ENCODE data around the gene HMGXB3.

Gene HMGXB3

GRCh38 chr5:150077996-150078801, 77.7 kb downstream of the HMGXB3 start:
- no peak overlapping the region for H3K4me3 ChIP-seq (ENCODE audit: low read depth, low read length)

GRCh38 chr5:150078802-150079689, 78.5 kb downstream of the HMGXB3 start:
- no peak overlapping the region for H3K4me3 ChIP-seq (ENCODE audit: low read depth, low read length)
- no peak for TF ChIP-seq CTCF (IDR thresholded peaks at IDR 0.05; ENCODE audit: control insufficient read depth, extremely low read depth, insufficient read depth)
- DNase-seq (ENCODE audit: low read depth), result no peak

More at GRCh38 chr5:150077996-150078801, 77.7 kb downstream of the HMGXB3 start:
- no peak for TF ChIP-seq CTCF (IDR thresholded peaks at IDR 0.05; ENCODE audit: control insufficient read depth, extremely low read depth, insufficient read depth)
- DNase-seq (ENCODE audit: low read depth), result no peak

- H3K4me3 ChIP-seq (ENCODE audit: low read depth, low read length), result no peak overlapping the region
- no peak for TF ChIP-seq CTCF (IDR thresholded peaks at IDR 0.05; ENCODE audit: control insufficient read depth, extremely low read depth, insufficient read depth)
- DNase-seq (ENCODE audit: low read depth), result no peak
Observed at GRCh38 chr5:150079909-150080461, 79.4 kb downstream of the HMGXB3 start.

- DNase-seq (ENCODE audit: low read depth), result no peak
- no peak for TF ChIP-seq CTCF (IDR thresholded peaks at IDR 0.05; ENCODE audit: control insufficient read depth, extremely low read depth, insufficient read depth)
- no peak overlapping the region for H3K4me3 ChIP-seq (ENCODE audit: low read depth, low read length)
Observed at GRCh38 chr5:150080696-150081435, 80.3 kb downstream of the HMGXB3 start.

GRCh38 chr5:150081541-150082283, 81.2 kb downstream of the HMGXB3 start:
- DNase-seq (ENCODE audit: low read depth), result no peak
- H3K4me3 ChIP-seq (ENCODE audit: low read depth, low read length), result no peak overlapping the region
- no peak for TF ChIP-seq CTCF (IDR thresholded peaks at IDR 0.05; ENCODE audit: control insufficient read depth, extremely low read depth, insufficient read depth)

- DNase-seq (ENCODE audit: low read depth), result no peak
- no peak overlapping the region for H3K4me3 ChIP-seq (ENCODE audit: low read depth, low read length)
- TF ChIP-seq CTCF (IDR thresholded peaks at IDR 0.05; ENCODE audit: control insufficient read depth, extremely low read depth, insufficient read depth), result no peak
Observed at GRCh38 chr5:150082374-150082773, 81.8 kb downstream of the HMGXB3 start.
